RWPE2 (cell line): ENCODE results near the gene SLC66A3.

Experiments used
- ATAC-seq: fragments of 200-7000 bp; cut with Tn5 transposase; 3 replicates; pipeline ENCODE4 v1.9.1; 2021; ENCODE audit warnings: low read depth
- DNase-seq: peaks from one replicate; pipeline ENCODE4 v3.0.0-alpha.2; 2020; ENCODE audit warnings: low spot score
- H3K27ac ChIP-seq: fragments of 450-650 bp; 2 replicates; pipeline ENCODE4 v1.5.1; 2017; ENCODE audit warnings: mild to moderate bottlenecking; ENCODE audit not compliant: poor library complexity, severe bottlenecking
- H3K27me3 ChIP-seq: fragments of 250-450 bp; sonication (Bioruptor Pico); 2 replicates; pipeline ENCODE4 v1.5.1; 2021; ENCODE audit warnings: mild to moderate bottlenecking, moderate library complexity; ENCODE audit not compliant: insufficient read depth, poor library complexity, severe bottlenecking
- H3K36me3 ChIP-seq: fragments of 250-450 bp; sonication (Bioruptor Pico); 2 replicates; pipeline ENCODE4 v1.5.1; 2020; ENCODE audit warnings: low read depth, mild to moderate bottlenecking, moderate library complexity
- H3K4me1 ChIP-seq: fragments of 250-450 bp; sonication (Bioruptor Pico); 2 replicates; pipeline ENCODE4 v1.5.1; 2021; ENCODE audit warnings: mild to moderate bottlenecking, moderate library complexity; ENCODE audit not compliant: insufficient read depth, poor library complexity, severe bottlenecking
- H3K4me3 ChIP-seq: fragments of 250-450 bp; sonication (Bioruptor Pico); 2 replicates; pipeline ENCODE4 v1.5.1; 2021; ENCODE audit warnings: mild to moderate bottlenecking, moderate library complexity; ENCODE audit not compliant: severe bottlenecking
- H3K9me3 ChIP-seq: fragments of 250-450 bp; sonication (Bioruptor Pico); 2 replicates; pipeline ENCODE4 v1.5.1; 2021; ENCODE audit warnings: mild to moderate bottlenecking, moderate library complexity; ENCODE audit not compliant: severe bottlenecking
- TF ChIP-seq, protein P1 (sequence below): fragments of 450-650 bp; IDR thresholded peaks from one replicate; pipeline ENCODE4 v1.5.1; 2017; ENCODE audit warnings: mild to moderate bottlenecking, moderate library complexity; ENCODE audit not compliant: poor library complexity, severe bottlenecking

The SLC66A3 gene

DNA sequence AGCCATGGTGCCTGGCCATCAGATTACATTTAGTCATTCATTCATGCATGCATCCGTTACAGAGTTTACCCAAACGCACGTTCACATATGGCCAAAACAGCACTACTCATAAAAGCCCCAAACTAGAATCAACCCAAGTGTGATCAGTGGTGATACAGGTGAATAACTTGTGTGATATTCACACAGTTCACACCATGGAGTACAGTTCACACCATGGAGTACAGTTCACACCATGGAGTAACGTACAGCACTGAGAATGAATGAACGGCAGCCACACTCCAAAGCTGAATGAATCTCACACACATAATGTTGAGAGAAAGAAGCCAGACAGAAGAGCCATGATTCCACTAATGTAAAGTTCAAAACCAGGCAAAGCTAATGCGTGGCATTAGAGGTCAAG, 12.3 kb upstream of the SLC66A3 start:
- no peak for DNase-seq
- H3K27me3 ChIP-seq, result no peaks in the 10 kb centered on the region
- no peak for ATAC-seq

DNA sequence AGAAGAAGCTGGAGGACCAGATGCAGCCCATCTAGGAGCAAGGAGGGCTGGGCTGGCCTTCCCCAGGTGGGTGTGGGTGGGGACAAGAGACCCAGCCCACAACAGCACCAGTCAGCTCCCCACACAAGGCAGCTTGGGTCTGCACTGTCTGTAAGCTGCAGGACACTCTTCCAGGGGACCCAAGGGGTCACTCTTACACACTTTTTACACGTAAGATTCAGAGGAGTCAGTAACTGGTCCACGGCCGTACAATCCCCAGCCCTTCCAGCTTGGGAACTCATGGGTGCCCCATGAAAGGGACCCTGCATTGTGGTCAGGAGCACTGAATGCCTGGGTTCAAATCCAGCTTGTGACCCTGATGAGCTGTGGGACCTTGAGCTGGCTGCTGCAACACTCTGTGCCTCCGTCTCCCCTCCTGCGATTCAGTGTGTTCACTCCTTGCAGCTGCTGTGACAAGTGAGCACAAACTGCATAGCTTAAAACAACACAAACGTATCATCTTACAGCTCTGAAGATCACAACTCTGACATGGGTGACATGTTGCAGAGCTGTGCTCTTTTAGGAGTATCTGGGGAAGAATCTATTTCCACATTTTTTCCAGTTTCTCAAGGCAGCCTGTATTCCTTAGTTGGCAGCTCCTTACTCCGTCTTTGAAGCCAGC, 11.1 kb upstream of the SLC66A3 start:
- ATAC-seq, result no peak
- H3K4me3 ChIP-seq, result no peak overlapping the region
- H3K9me3 ChIP-seq, result no peaks in the 10 kb centered on the region
- H3K36me3 ChIP-seq, result no peaks in the 10 kb centered on the region
- H3K27ac ChIP-seq, result no peak overlapping the region
- TF ChIP-seq, protein P1, sequence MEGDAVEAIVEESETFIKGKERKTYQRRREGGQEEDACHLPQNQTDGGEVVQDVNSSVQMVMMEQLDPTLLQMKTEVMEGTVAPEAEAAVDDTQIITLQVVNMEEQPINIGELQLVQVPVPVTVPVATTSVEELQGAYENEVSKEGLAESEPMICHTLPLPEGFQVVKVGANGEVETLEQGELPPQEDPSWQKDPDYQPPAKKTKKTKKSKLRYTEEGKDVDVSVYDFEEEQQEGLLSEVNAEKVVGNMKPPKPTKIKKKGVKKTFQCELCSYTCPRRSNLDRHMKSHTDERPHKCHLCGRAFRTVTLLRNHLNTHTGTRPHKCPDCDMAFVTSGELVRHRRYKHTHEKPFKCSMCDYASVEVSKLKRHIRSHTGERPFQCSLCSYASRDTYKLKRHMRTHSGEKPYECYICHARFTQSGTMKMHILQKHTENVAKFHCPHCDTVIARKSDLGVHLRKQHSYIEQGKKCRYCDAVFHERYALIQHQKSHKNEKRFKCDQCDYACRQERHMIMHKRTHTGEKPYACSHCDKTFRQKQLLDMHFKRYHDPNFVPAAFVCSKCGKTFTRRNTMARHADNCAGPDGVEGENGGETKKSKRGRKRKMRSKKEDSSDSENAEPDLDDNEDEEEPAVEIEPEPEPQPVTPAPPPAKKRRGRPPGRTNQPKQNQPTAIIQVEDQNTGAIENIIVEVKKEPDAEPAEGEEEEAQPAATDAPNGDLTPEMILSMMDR, result no peak
- H3K27me3 ChIP-seq, result no peaks in the 10 kb centered on the region
- H3K4me1 ChIP-seq, result no peaks in the 10 kb centered on the region
- DNase-seq, result no peak

More for the DNA sequence above, 12.3 kb upstream of the SLC66A3 start:
- Histone ChIP-seq H3K27ac (no peak overlapping the region), H3K4me1 (no peaks in the 10 kb centered on the region), H3K36me3 (no peaks in the 10 kb centered on the region), H3K9me3 (no peaks in the 10 kb centered on the region), H3K4me3 (no peak overlapping the region)
- TF ChIP-seq, protein P1, result no peak

DNA sequence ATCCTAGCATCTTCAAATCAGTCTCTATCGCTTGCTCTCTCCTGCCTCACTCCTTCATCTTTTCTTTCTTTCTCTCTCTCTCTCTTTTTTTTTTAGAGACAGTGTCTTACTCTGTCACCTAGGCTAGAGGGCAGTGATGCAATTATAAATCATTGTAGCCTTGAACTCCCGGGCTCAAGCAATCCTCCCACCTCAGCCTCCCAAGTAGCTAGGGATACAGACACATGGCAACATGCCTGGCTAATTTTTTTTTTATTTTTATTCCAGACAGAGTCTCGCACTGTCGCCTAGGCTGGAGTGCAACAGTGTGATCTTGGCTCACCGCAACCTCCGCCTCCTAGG, 10.6 kb upstream of the SLC66A3 start:
- DNase-seq (no peak), ATAC-seq (no peak)
- Histone ChIP-seq H3K27ac (no peak overlapping the region), H3K9me3 (no peaks in the 10 kb centered on the region), H3K36me3 (no peaks in the 10 kb centered on the region), H3K4me3 (no peak overlapping the region), H3K27me3 (no peaks in the 10 kb centered on the region), H3K4me1 (no peaks in the 10 kb centered on the region)
- TF ChIP-seq, protein P1, result no peak

DNA sequence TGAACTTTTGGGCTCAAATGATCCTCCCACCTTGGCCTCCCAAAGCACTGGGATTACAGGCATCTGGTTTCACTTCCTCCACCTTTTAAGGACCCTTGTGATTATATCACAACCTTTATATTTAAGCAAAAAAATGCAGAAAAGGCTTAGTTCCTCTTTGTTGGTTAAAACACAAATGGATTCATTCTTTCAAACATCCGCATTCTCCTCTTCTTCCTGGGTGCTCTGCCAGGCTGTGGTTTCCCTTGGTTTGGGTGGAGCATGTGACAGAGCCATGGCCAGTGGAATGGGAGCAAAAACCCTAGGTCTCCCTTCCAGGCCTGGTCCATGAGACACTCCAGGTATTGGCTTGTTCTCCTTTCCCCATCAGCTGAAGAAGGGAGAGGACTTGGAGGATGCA, 9.9 kb upstream of the SLC66A3 start:
- TF ChIP-seq, protein P1, result no peak
- ATAC-seq (no peak), DNase-seq (no peak)
- Histone ChIP-seq H3K4me3 (no peak overlapping the region), H3K27me3 (no peaks in the 10 kb centered on the region), H3K4me1 (no peaks in the 10 kb centered on the region), H3K36me3 (no peaks in the 10 kb centered on the region), H3K9me3 (no peaks in the 10 kb centered on the region), H3K27ac (no peak overlapping the region)

DNA sequence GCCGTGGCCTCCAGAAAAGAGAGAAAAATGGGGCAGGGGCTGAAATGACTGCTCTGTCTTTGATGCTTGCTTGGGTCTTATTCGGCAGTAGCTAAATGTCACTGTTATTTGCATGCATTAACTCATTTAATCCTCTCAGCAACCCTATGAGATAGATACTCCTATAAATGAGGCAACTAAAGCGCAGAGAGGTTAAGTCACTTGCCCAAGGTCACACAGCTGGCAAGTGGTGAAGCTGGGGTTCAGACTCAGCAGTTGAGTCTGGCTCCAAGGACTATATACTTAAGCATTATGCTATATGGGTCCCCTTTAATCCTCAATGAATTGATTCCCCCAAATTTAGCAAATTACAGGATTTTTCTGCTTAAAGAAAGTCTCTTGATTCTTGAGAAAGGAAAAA, 9.2 kb upstream of the SLC66A3 start:
- no peaks in the 10 kb centered on the region for H3K27me3 ChIP-seq
- ATAC-seq (no peak), DNase-seq (no peak)
- no peak overlapping the region for H3K27ac ChIP-seq
- H3K4me3 ChIP-seq, result no peak overlapping the region
- H3K4me1 ChIP-seq, result no peaks in the 10 kb centered on the region
- no peaks in the 10 kb centered on the region for H3K36me3 ChIP-seq
- H3K9me3 ChIP-seq, result no peaks in the 10 kb centered on the region
- TF ChIP-seq, protein P1, result no peak
